ENCODE results near the gene KRT82.

DNA sequence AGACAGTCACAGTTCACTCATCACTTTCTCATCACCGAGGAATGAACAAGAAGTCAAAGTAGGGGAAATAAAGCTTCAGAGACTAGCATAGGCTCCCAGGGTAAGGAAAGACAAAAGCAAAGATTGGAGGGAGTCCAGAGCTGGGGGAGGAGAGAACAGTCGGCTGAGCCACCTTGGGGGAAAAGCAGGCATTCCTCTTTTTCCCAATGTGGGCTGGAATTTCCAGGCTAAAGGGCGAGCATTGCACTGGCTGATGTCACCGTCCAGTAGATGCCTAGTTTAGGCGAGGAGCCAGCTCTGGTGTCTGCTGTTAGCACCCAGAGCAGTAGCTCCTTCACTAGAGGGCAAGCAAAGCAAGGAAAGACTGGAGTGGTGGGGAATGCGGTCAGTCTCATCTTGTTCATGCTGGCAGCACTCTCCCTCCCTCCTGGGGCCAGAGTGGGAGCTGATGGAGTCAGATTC lies 36.5 kb upstream of the KRT82 start:
- TF ChIP-seq CTCF (IDR thresholded peaks at IDR 0.05) (no peak), POLR2A (IDR thresholded peaks at IDR 0.05) (no peak)
